Dermis microvascular lymphatic vessel endothelial cell (primary cell): ENCODE results near the gene LDB1. TPM values are rescaled to one million over a fixed set of nuclear protein-coding genes. Genes with fewer than 3 reads are reported as not detected.

Source experiments
- DNase-seq, 2 donors: peaks; one replicate each; pipeline versions ENCODE4 v3.0.0 to v3.0.0-alpha.2; 2010; ENCODE audit warnings: low read depth in 2 of 2
- total RNA-seq: library from RNA; depleted of rRNA; stranded (reverse); fragments of >200 nt; gene quantifications from 2 replicates; pipeline ENCODE4 v1.2.1, GENCODE V29; 2014

LDB1 gene
- total RNA-seq, 1 donor from 2014 or later, result 32.0 TPM

DNA sequence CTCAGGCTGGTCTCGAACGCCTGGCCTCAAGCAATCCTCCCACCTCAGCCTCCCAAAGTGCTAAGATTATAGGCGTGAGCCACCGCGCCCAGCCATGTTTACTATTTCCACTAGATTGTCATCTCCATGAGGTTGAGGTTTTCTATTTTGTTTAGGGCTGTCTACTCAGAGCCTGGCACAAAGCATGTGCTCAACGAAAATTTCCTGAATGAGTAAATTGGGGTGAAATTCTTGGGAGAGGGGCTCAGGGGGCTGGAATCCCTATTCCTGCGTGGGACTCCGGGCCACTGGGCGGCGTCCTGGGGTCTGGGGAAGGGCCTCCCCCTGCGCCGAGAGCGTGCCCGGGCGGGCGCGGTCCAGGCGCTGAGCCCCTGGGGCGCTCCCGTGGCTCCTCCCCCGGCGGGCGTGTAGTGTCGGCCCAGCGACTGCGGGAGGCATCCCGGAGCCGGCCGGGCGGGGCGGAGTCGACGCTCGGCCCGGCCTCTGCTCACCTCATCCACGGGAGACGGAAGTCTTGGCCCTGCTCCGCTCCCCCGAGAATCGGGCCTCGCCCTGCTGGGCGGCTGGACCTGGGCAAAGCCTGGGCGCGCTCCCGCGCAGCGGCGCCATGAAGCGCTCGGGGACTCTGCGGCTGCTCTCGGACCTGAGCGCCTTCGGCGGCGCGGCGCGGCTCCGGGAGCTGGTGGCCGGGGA lies 55.2 kb downstream of the LDB1 start, which contains the start of gene HPS6:
HPS6 (plus strand) TSS at position 482 of the 693 bp plus-strand sequence; CDS start at position 608, 126 bp downstream.
- peak; percentile 44 to 91 for DNase-seq

DNA sequence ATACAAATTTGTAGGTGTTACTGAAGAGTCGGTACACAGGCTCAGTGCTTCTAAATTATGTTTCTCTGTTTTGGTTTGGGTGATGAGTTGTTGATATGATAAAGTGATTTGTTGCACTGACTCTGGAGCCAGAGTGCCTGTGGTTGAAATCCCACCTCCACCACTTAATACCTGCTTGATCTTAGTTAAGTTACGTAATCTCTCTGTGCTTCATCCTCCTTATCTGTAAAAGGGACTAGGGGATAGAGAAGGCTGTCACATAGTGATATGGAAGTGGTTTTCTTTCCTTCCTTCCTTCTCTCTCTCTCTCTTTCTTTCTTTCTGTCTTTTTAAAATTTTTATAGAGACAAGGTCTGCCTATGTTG lies 55.7 kb downstream of the LDB1 start:
- DNase-seq, result no peak

DNA sequence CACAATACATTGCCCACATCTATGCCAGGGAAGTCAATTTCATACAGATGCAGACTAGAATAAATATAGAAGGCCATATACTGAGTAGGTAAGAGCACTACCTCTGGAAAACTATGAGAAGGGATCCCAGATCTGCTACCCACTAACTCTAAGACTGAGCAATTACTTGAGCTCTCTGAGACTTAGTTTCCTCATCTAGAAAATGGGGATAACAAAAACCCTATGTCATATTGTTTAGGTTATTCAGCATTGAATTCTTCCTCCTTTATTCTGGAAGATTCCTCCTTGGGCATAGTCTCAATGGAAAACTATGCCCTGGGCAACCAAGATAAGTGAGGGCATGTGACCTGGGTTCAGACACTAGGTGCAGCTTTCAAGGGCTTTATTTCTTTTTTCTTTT lies 60.2 kb downstream of the LDB1 start:
- no peak for DNase-seq

Other genes starting within 250 kb of the LDB1 start
- 5.3 and 6.3 TPM in 2 replicates for gene ARMH3, start 64.2 kb downstream of the LDB1 start, total RNA-seq
- gene HPS6, start 55.0 kb downstream of the LDB1 start, total RNA-seq, result 26.1 and 34.5 TPM in 2 replicates
- gene PPRC1, start 12.7 kb upstream of the LDB1 start, total RNA-seq, result 6.5 and 9.1 TPM in 2 replicates
- gene NOLC1, start 32.0 kb upstream of the LDB1 start, total RNA-seq, result 19.4 and 24.0 TPM in 2 replicates
- not detected in 2 replicates for gene ELOVL3, start 105.9 kb upstream of the LDB1 start, total RNA-seq
- not detected in 2 replicates for gene PITX3, start 121.1 kb upstream of the LDB1 start, total RNA-seq
- 11.2 and 16.7 TPM in 2 replicates for gene GBF1, start 125.2 kb upstream of the LDB1 start, total RNA-seq